Retinal pigment epithelial cell (primary cell): Measurements from ENCODE around the gene CERS5.
A peak's percentile ranks its signal among the peaks of the same experiment; 100 is the strongest.

Source experiments
- DNase-seq: peaks from one replicate; pipeline ENCODE4 v3.0.0-alpha.2; 2010; ENCODE audit warnings: low read depth
- H3K4me3 ChIP-seq: 2 replicates; pipeline ENCODE4 v1.5.1; 2011; ENCODE audit warnings: mild to moderate bottlenecking, low read length, control low read depth, moderate library complexity
- TF ChIP-seq, protein P1 (sequence below): conservative IDR thresholded peaks from 2 replicates; pipeline ENCODE4 v1.5.1; 2011; ENCODE audit warnings: low read depth, low read length, control low read depth, inconsistent platforms

The CERS5 gene

DNA sequence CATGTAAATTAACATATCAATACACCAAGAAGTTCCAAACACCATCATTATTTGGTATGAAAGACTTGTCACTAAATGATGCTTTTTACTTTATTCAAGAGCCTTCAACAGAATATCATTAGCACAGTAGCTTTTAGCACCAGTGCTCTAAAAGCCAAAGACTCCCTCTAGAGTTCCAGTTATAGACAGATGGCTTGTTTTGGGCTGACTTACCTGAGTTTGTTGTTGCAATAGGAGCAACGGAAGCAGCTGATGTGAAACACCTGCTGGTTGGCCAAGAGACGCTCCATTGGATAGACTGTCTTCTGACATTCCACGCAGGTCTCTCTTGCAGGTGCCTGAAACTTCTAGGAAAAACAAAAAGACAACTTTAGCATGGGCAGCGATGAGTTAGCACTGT is 14.5 kb upstream of the CERS5 start:
- DNase-seq = no peak
- TF ChIP-seq, protein P1, sequence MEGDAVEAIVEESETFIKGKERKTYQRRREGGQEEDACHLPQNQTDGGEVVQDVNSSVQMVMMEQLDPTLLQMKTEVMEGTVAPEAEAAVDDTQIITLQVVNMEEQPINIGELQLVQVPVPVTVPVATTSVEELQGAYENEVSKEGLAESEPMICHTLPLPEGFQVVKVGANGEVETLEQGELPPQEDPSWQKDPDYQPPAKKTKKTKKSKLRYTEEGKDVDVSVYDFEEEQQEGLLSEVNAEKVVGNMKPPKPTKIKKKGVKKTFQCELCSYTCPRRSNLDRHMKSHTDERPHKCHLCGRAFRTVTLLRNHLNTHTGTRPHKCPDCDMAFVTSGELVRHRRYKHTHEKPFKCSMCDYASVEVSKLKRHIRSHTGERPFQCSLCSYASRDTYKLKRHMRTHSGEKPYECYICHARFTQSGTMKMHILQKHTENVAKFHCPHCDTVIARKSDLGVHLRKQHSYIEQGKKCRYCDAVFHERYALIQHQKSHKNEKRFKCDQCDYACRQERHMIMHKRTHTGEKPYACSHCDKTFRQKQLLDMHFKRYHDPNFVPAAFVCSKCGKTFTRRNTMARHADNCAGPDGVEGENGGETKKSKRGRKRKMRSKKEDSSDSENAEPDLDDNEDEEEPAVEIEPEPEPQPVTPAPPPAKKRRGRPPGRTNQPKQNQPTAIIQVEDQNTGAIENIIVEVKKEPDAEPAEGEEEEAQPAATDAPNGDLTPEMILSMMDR = no peak
- no peak overlapping the region for H3K4me3 ChIP-seq

DNA sequence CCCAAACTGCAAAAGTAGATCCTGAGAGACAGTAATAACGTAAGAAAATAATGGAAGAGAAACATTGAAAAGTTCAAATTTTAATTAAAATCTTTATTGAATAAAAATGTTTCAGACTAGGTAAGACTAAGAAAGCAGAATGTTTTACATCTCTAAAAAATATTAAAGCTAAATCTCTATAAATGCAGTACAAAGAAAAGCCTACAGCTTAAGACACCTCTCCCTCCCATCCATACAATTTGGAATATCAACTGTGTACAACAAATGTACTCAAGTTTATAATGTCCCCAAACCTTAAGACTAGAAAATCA is 8.5 kb upstream of the CERS5 start:
- no peak for DNase-seq
- H3K4me3 ChIP-seq = no peak overlapping the region
- TF ChIP-seq, protein P1 = no peak

DNA sequence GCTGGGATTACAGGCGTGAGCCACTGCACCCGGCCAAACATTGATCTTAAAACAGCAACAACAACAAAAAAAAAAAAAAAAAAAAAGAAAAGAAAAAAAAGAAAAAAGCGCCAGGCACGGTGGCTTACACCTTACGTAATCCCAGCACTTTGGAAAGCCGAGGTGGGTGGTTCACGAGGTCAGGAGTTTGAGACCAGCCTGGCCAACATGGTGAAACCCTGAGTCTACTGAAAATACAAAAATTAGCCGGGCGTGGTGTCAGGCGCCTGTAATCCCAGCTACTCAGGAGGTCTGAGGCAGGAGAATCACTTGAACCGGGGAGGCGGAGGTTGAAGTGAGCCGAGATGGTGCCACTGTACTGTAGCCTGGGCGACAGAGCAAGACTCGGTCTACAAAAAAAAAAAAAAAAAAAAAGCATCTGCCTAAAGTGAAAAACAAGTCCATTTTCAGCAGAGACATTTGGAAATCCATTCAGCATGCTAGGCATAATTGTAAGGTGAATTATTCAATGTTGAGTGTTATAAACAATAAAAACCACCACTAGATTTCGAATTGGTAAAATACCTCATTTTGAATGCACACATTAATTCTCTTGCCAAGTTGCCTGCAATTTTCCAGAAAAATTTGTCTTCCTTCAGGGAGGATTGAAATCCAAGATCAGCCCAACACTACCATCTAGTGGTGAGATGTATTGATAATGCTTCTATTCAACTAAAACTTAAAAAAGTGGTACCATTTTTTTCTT is 8.0 kb upstream of the CERS5 start:
- DNase-seq = no peak
- no peak overlapping the region for H3K4me3 ChIP-seq
- TF ChIP-seq, protein P1 = peak; percentile 56

DNA sequence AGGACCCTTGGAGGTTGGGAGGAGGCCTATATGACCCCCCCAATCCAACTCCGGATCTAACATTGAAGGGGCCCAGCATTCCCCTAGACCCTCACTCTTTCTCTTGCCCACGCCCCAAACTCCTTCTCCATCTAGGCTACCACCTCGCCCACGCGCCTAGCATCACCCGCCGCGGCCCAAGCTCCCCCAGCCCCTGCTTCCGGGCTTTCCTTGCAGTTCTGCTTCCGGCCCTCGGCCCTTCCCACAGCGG is 445 bp downstream of the CERS5 start:
- H3K4me3 ChIP-seq = peak overlapping the region; percentile 85
- TF ChIP-seq, protein P1 = no peak
- no peak for DNase-seq

DNA sequence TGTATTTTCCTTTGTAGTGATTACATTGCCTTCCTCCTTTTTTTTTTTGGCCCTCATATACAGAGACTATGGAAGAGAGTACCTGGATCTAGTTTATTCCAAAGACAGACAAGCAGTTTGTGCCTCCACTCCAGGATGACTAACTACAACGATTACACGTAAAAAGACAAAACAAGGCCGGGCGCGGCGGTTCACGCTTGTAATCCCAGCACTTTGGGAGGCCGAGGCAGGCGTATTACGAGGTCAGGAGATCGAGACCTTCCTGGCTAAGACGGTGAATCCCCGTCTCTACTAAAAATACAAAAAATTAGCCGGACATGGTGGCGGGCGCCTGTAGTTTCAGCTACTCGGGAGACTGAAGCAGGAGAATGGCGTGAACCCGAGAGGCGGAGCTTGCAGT is 2.2 kb downstream of the CERS5 start:
- DNase-seq = no peak
- no peak overlapping the region for H3K4me3 ChIP-seq
- TF ChIP-seq, protein P1 = no peak

DNA sequence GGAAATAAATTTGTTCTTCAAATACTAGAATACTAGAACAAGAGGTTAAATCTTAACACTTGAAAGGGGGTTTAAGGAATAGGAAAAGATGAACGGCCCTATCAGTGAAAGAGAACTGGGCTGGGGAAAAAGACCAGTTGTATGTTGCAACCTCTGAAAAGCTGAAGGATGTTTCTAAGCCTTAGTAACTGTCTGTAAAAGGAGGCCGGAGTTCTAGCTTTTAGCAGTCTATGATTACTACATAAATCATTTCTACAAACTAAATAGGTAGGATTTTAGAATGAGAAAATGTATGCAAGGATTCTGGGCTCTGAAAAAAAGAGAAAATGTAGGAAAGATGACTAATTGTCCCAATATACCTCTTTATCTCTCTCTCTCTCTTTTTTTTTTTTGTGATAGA is 4.9 kb downstream of the CERS5 start:
- H3K4me3 ChIP-seq = no peak overlapping the region
- no peak for DNase-seq
- TF ChIP-seq, protein P1 = no peak

DNA sequence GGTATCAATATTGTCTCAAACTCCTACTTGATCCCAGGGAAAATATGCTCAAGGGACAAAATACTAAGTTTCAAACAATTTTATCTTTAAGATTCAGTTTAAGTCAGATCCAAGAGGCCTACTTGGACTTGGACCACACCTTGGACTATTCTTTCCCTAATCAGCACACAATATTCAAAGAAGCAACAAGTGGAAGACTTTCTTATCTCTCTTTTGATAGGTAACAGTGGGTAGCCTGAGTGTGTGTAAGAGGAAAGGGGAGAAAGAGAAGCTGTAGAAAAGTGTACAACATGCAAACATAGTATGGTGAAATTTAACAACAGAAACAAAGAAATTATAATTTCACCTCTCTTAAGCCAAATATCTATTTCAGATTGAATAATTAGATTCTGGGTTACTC is 6.5 kb downstream of the CERS5 start:
- DNase-seq = no peak
- TF ChIP-seq, protein P1 = no peak

More for the DNA sequence above, 6.5 kb downstream of the CERS5 start:
- H3K4me3 ChIP-seq = no peak overlapping the region
